Heart left ventricle (tissue), 16 donors: ENCODE measurements around the gene XG. TPM values are rescaled to one million over a fixed set of nuclear protein-coding genes. Genes with fewer than 3 reads are reported as not detected.
"Not testable (repeated sequence)": the region's sequence is repeated elsewhere in the genome, so short reads cannot be mapped to it uniquely, and the experiment has no call there.

Experiments
- ATAC-seq, 4 donors: fragments of 200-7000 bp; cut with Tn5 transposase; one replicate each; pipeline ENCODE4 v1.9.1; 2020 to 2022; ENCODE audit warnings: moderate library complexity in 4 of 4, mild to moderate bottlenecking in 3 of 4, moderate number of reproducible peaks in 1 of 4
- DNase-seq, 5 donors: peaks; one replicate each; pipeline ENCODE4 v3.0.0-alpha.2; 2020
- H3K27ac ChIP-seq, 12 donors: fragments of 200-600 bp; sonication (generic) in 4 of 12; one replicate each; pipeline versions ENCODE4 v1.5.0 to v1.8.0; 2016 to 2022; ENCODE audit warnings: mild to moderate bottlenecking in 2 of 12
- H3K27me3 ChIP-seq, 9 donors: fragments of 200-600 bp; sonication (generic) in 2 of 9; one replicate each; pipeline versions ENCODE4 v1.5.1 to v1.8.0; 2016 to 2022; ENCODE audit warnings: mild to moderate bottlenecking in 3 of 9
- H3K36me3 ChIP-seq, 9 donors: fragments of 200-600 bp; sonication (generic) in 2 of 9; one replicate each; pipeline versions ENCODE4 v1.5.0 to v1.8.0; 2018 to 2022; ENCODE audit warnings: mild to moderate bottlenecking in 2 of 9
- H3K4me1 ChIP-seq, 12 donors: fragments of 200-600 bp; sonication (generic) in 4 of 12; one replicate each; pipeline versions ENCODE4 v1.5.0 to v1.8.0; 2016 to 2022; ENCODE audit warnings: mild to moderate bottlenecking in 3 of 12
- H3K4me3 ChIP-seq, 12 donors: fragments of 200-600 bp; sonication (generic) in 4 of 12; one replicate each; pipeline versions ENCODE4 v1.5.0 to v1.8.0; 2017 to 2022; ENCODE audit warnings: mild to moderate bottlenecking in 9 of 12, moderate library complexity in 4 of 12
- H3K9me3 ChIP-seq, 12 donors: fragments of 200-600 bp; sonication (generic) in 4 of 12; one replicate each; pipeline versions ENCODE4 v1.5.0 to v1.8.0; 2016 to 2022; ENCODE audit warnings: mild to moderate bottlenecking in 1 of 12
- CTCF ChIP-seq, 12 donors: fragments of 200-600 bp; sonication (generic) in 4 of 12; IDR thresholded peaks; one replicate each; pipeline versions ENCODE4 v1.5.0 to v1.8.0; 2018 to 2022; ENCODE audit warnings: antibody characterized with exemption in 12 of 12, mild to moderate bottlenecking in 5 of 12
- POLR2A ChIP-seq, 2 donors: fragments of 450-650 bp; IDR thresholded peaks; one replicate each; pipeline ENCODE4 v1.6.1; 2017; ENCODE audit warnings: antibody characterized with exemption in 2 of 2, mild to moderate bottlenecking in 2 of 2, moderate library complexity in 2 of 2
- WGBS, 4 donors: extraction: QIAGEN DNeasy Blood & Tissue Kit in 2 of 4; methylation state at CpG; one replicate each; pipeline versions ENCODE4 v1.1.5 to v1.1.7; 2013 to 2018; 5-methylcytosine and 5-hydroxymethylcytosine counted together
- intact Hi-C, 10 donors: fragments of 100-400 bp; cut with DNase I; formaldehyde crosslinking; loops; one replicate each; pipeline versions ENCODE4 v1.11.1 to v1.14.2; 2022
- polyA plus RNA-seq, 2 donors: library from polyadenylated mRNA; stranded (reverse); fragments of 200-250 nt; gene quantifications; one replicate each; pipeline ENCODE4 v1.2.3, GENCODE V29; 2013
- total RNA-seq, 9 donors: library from RNA; depleted of rRNA in 2 of 9; stranded (reverse); fragments of >200 nt in 2 of 9; fragmentation: NEBNext Ultra II Directional in 3 of 9; extraction: Animal tissue kit (Norgen Biotek cat#: 25700) in 3 of 9; gene quantifications; one replicate each; pipeline versions ENCODE4 v1.1.0 to v1.2.4, GENCODE V29; 2016 to 2023
- donor health status: ischemic (EF 13 %, LVEDD 7.1; RV severe dilation, severe dysfunction).
- donor health status: healthy with polysubstance abuse.
- donor health status: DM: no; HTN: yes; CAD: no.
- donor health status: DM: no; HTN: no; CAD: no.
- donor health status: ischemic (EF 25% LVEDD 6.9; RV normal size, moderate dysfunction).
- donor health status: ischemic (EF 25% LVEDD 5.7; RV mildly dilated, moderate dysfunction).
- donor health status: healthy.
- donor health status: DM: yes; HTN: yes; CAD: no.
- donor health status: ischemic (EF 35%, LVEDD 5.7; RV mildly dilated, moderate dysfunction).
- donor health status: nonischemic (EF 11% LVEDD 7.7; RV severe dilation, severe dysfunction).
- donor health status: DM: yes; HTN: yes; CAD: no.
- donor health status: PGD.
- donor health status: ischemic (EF 29% LVEDD 5.4; RV normal size, mild dysfunction).
- donor health status: nonischemic (EF 23%, LVEDD 6.1; RV moderate dilation, normal function).

XG gene
- total and polyA plus RNA-seq, 11 donors: 0.06 to 0.85 (median 0.54) TPM; not detected in 3

- peaks cover 0 to 2% (median 0%) of the 10 kb centered on the region in 12 donors for H3K4me1 ChIP-seq
- no peak for TF ChIP-seq POLR2A (IDR thresholded peaks at IDR 0.05)
- TF ChIP-seq CTCF (IDR thresholded peaks at IDR 0.05): no peak
- 95 to 100% (median 98%) methylated on average over 3 of the region's 3 CpGs for WGBS, 4 donors
- H3K27me3 ChIP-seq: no peaks in the 10 kb centered on the region
- no peak overlapping the region for H3K4me3 ChIP-seq
- no peak for ATAC-seq
- no peaks in the 10 kb centered on the region for H3K9me3 ChIP-seq
- DNase-seq: no peak
- no peak overlapping the region for H3K27ac ChIP-seq
- peaks cover 2 to 72% (median 53%) of the 10 kb centered on the region in 9 donors for H3K36me3 ChIP-seq
- intact Hi-C loops: loop anchor here in 1 of 10 donors (10.0 kb wide), 2 partner anchors 47 to 77 kb away; partner anchors contain the start of gene CD99
These were observed 10.5 kb upstream of the XG start for GRCh38 chrX:2741386-2741785.

- not testable (repeated sequence) for DNase-seq, H3K9me3 ChIP-seq, H3K27me3 ChIP-seq, ATAC-seq, H3K4me1 ChIP-seq, H3K4me3 ChIP-seq
- 41 to 57% (median 53%) methylated on average over 6 of the region's 6 CpGs for WGBS, 4 donors
- intact Hi-C loops: loop anchor here in 1 of 10 donors (10.0 kb wide), 2 partner anchors 51 to 81 kb away; partner anchors contain the start of gene CD99
- Histone ChIP-seq H3K27ac (peak overlapping the region in 2 of 12 donors; percentile 8 to 31), H3K36me3 (peaks cover 0 to 29% (median 18%) of the 10 kb centered on the region in 9 donors)
These were observed 5.6 kb upstream of the XG start for GRCh38 chrX:2746250-2746649.

GRCh38 chrX:2748171-2748814 is 3.5 kb upstream of the XG start:
- no peak overlapping the region for H3K27ac ChIP-seq
- intact Hi-C loops: loop anchor here in 1 of 10 donors (10.0 kb wide), 2 partner anchors 53 to 83 kb away; partner anchors contain the start of gene CD99
- peaks cover 0 to 9% (median 0%) of the 10 kb centered on the region in 12 donors for H3K4me1 ChIP-seq
- no peak for DNase-seq
- no peaks in the 10 kb centered on the region for H3K9me3 ChIP-seq
- TF ChIP-seq CTCF (IDR thresholded peaks at IDR 0.05) (no peak), POLR2A (IDR thresholded peaks at IDR 0.05) (no peak)
- no peak overlapping the region for H3K4me3 ChIP-seq
- ATAC-seq: no peak
- no peaks in the 10 kb centered on the region for H3K27me3 ChIP-seq
- 82 to 84% (median 83%) methylated on average over 8 of the region's 8 CpGs for WGBS, 4 donors
- H3K36me3 ChIP-seq: peaks cover 0 to 9% (median 4%) of the 10 kb centered on the region in 9 donors

GRCh38 chrX:2748815-2749188 is 3.0 kb upstream of the XG start:
- Histone ChIP-seq H3K27ac (no peak overlapping the region), H3K9me3 (no peaks in the 10 kb centered on the region), H3K4me1 (peaks cover 0 to 9% (median 0%) of the 10 kb centered on the region in 12 donors), H3K36me3 (peaks cover 0 to 3% (median 0%) of the 10 kb centered on the region in 9 donors), H3K4me3 (no peak overlapping the region), H3K27me3 (no peaks in the 10 kb centered on the region)
- ATAC-seq (no peak), DNase-seq (no peak)
- TF ChIP-seq POLR2A (IDR thresholded peaks at IDR 0.05): no peak
- no peak for TF ChIP-seq CTCF (IDR thresholded peaks at IDR 0.05)
- intact Hi-C loops: loop anchor here in 1 of 10 donors (10.0 kb wide), 2 partner anchors 54 to 84 kb away; partner anchors contain the start of gene CD99
- WGBS, 4 donors: 32 to 52% (median 48%) methylated on average over 1 of the region's 1 CpG
